Adipose tissue (tissue), 3 donors: ENCODE results near the gene RPL18. TPM values are rescaled to one million over a fixed set of nuclear protein-coding genes. Genes with fewer than 3 reads are reported as not detected.
"Not testable (repeated sequence)": the region's sequence is repeated elsewhere in the genome, so short reads cannot be mapped to it uniquely, and the experiment has no call there.

ENCODE experiments used
- H3K27ac ChIP-seq: one replicate; pipeline ENCODE4 v1.5.1; 2013; ENCODE audit warnings: low read depth, low read length
- WGBS, 3 donors: extraction: QIAGEN DNeasy Blood & Tissue Kit; methylation state at CpG; one replicate each; pipeline ENCODE4 v1.1.7; 2013; 5-methylcytosine and 5-hydroxymethylcytosine counted together
- polyA plus RNA-seq, 3 donors: library from polyadenylated mRNA; stranded (reverse); fragments of 200-250 nt; gene quantifications; one replicate each; pipeline ENCODE4 v1.2.3, GENCODE V29; 2013
- donor health status: healthy with polysubstance abuse.
- donor health status: Bipolar disorder and iron deficiency.
- donor health status: healthy.

Gene RPL18
- polyA plus RNA-seq, 3 donors = 2,059 to 2,549 (median 2,360) TPM

DNA sequence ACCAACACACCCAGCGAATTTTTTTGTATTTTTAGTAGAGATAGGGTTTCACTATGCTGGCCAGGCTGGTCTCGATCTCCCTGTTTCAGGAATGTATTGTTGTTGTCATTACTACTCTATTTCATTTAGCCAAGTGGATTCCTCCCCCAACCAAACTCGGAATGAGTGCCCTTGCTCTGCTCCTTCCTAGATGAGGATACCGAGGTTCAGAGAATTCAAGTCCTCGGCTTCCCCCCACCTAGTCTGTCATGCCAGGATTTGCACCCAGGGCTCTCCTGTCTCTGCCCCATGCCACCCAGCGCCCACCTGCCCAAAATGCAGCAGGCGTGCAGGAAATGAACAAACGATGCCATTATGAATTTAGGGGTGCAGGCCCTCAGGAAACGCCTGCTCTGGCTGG is 16.0 kb downstream of the RPL18 start:
- 75 to 87% (median 80%) methylated on average over 9 of the region's 9 CpGs for WGBS, 3 donors
- no peak overlapping the region for H3K27ac ChIP-seq

DNA sequence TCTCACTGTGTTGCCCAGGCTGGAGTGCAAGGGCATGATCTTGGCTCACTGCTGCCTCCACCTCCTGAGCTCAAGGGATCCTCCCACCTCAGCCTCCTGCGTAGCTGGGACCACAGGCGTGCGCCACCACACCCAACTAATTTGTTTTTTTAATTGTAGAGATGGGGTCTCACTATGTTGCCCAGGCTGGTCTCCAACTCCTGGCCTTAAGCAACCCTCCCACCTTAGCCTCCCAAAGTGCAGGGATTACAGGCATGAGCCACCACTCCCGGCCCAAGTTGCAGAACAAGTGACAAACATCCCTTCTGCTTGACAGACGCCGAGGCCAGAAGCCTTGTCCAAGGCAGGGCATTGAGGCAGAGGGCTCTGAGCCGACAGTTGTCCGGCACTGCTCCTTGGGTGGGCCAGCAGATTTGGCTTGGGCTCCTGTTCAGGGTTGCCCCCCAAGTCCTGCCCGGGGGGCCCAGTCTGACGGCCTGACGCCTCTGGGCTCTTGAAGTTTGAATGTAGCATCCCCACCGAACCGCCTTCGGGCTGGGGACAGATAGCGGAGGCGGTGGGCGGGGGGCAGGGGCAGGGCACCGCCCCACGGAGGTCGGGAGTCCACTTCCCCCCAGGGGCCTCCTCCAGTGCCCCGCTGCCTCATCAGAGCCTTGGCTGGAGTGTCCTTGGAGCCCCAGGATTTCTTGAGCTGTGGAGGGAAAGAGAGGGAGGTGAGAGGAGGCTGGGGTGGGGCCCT is 18.1 kb downstream of the RPL18 start:
- H3K27ac ChIP-seq = no peak overlapping the region
- 84 to 88% (median 85%) methylated on average over 21 of the region's 21 CpGs for WGBS, 3 donors

DNA sequence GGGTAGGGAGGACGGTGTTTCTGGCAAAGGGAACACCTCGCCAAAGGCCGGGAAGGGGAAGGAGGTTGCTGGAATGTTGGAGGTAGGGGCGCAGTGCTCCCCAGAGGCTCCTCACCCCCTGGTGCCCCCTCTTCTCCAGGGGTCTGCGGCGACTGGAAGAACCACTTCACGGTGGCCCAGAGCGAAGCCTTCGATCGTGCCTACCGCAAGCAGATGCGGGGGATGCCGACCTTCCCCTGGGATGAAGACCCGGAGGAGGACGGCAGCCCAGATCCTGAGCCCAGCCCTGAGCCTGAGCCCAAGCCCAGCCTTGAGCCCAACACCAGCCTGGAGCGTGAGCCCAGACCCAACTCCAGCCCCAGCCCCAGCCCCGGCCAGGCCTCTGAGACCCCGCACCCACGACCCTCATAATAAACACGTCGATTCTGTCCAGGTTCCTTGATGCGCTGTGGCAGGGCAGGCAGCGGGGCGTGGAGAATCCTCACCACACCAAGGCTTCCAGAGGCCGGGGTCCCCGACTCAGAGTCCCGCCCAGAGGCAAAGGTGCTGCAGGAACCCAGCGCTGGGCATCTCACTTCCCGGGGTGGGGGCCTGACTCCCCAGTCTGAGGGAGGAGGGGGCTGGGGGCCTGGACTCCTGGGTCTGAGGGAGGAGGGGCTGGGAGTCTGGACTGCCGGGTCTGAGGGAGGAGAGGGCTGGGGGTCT is 19.8 kb downstream of the RPL18 start:
- 58 to 70% (median 68%) methylated on average over 25 to 30 of the region's 30 CpGs for WGBS, 3 donors
- H3K27ac ChIP-seq = no peak overlapping the region

GRCh38 chr19:48596679-48597465 is 22.1 kb downstream of the RPL18 start:
- 72 to 76% (median 74%) methylated on average over 39 of the region's 39 CpGs for WGBS, 3 donors
- H3K27ac ChIP-seq = no peak overlapping the region

DNA sequence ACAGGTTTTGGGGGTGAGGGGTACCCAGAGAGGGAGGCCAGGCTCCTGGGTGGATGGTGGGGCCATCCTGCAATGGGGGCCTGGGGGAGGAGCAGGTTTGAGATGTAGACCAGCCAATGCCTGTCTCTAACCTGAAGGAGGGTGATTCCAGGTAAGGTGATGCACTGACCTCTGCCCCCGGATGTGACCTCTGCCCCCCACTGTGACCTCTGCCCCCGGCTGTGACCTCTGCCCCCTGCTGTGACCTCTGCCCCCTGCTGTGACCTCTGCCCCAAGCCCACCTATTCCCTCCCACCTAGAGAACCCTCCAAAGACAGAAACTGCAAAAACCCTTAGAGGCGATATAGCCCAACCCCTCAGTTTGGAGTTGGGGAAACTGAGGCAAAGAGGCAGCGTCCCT is 22.7 kb downstream of the RPL18 start:
- WGBS, 3 donors = 78 to 91% (median 90%) methylated on average over 3 to 4 of the region's 4 CpGs
- no peak overlapping the region for H3K27ac ChIP-seq

- WGBS, 3 donors = 68 to 73% (median 72%) methylated on average over 6 of the region's 6 CpGs
- H3K27ac ChIP-seq = no peak overlapping the region
Measured at GRCh38 chr19:48595833-48596232, 23.1 kb downstream of the RPL18 start.

GRCh38 chr19:48595171-48595570 is 23.8 kb downstream of the RPL18 start:
- no peak overlapping the region for H3K27ac ChIP-seq
- 86 to 91% (median 88%) methylated on average over 9 of the region's 9 CpGs for WGBS, 3 donors

GRCh38 chr19:48591021-48591420 is 28.0 kb downstream of the RPL18 start:
- 80 to 87% (median 81%) methylated on average over 5 of the region's 5 CpGs for WGBS, 3 donors
- H3K27ac ChIP-seq = no peak overlapping the region

- H3K27ac ChIP-seq = no peak overlapping the region
- WGBS, 3 donors = 3 to 4% (median 4%) methylated on average over 35 to 36 of the region's 36 CpGs
Measured at GRCh38 chr19:48588670-48589401, 30.1 kb downstream of the RPL18 start.

- WGBS, 3 donors = 86 to 94% (median 94%) methylated on average over 3 of the region's 3 CpGs
- no peak overlapping the region for H3K27ac ChIP-seq
Measured at GRCh38 chr19:48587387-48587786, 31.6 kb downstream of the RPL18 start.

GRCh38 chr19:48582168-48582567 is 36.8 kb downstream of the RPL18 start:
- H3K27ac ChIP-seq = no peak overlapping the region
- 62 to 72% (median 65%) methylated on average over 2 of the region's 2 CpGs for WGBS, 3 donors

DNA sequence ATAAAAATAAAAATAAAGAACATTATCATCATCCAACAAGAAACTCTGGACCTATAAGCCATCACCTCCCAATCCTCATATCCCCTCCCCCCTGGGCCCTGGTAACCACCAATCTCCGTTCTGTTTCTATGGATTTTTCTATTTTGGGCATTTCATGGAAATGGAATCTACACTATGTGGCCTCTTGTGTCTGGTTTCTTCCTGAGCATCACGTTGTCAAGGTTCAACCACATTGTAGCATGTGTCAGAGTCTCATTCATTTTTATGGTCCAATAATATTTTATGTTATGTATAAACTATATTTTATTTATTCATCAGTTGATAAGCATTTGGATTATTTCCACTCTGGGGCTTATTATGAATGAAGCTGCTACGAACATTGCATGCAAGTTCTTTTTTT is 40.1 kb downstream of the RPL18 start:
- WGBS, 3 donors = 48 to 49% (median 49%) methylated on average over 3 of the region's 3 CpGs
- no peak overlapping the region for H3K27ac ChIP-seq

GRCh38 chr19:48577908-48578307 is 41.1 kb downstream of the RPL18 start:
- H3K27ac ChIP-seq = not testable (repeated sequence)
- 87 to 95% (median 93%) methylated on average over 7 of the region's 7 CpGs for WGBS, 3 donors

DNA sequence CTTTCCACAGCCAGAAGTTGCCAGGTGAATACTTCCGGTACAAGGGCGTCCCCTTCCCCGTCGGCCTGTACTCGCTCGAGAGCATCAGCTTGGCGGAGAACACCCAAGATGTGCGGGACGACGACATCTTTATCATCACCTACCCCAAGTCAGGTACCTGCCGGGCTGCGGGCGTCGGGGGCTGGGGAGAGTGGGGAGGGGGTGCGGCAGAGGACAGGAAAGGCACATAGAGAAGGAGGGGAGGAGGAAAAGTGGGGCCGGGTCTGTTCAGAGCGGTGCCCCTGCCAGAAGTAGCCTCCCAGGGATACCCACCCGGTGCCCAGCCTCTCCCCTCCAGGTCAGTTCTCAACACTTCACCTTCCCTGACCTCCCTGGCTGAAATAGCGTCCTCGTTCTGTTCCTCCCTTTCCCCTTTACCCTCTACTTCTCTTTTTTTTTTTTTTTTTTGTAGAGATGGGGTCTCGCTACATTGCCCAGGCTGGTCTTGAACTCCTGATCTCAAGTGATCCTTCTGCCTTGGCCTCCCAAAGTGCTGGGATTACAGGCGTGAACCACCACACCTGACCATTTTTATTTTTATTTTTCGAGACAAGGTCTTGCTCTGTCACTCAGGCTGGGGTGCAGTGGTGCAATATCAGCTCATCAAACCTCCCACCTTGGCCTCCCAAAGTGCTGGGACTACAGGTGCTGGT is 42.9 kb downstream of the RPL18 start:
- no peak overlapping the region for H3K27ac ChIP-seq
- WGBS, 3 donors = 77 to 82% (median 80%) methylated on average over 22 to 23 of the region's 23 CpGs

GRCh38 chr19:48573163-48573505 is 45.8 kb downstream of the RPL18 start:
- H3K27ac ChIP-seq = no peak overlapping the region
- 71 to 94% (median 76%) methylated on average over 12 of the region's 12 CpGs for WGBS, 3 donors

DNA sequence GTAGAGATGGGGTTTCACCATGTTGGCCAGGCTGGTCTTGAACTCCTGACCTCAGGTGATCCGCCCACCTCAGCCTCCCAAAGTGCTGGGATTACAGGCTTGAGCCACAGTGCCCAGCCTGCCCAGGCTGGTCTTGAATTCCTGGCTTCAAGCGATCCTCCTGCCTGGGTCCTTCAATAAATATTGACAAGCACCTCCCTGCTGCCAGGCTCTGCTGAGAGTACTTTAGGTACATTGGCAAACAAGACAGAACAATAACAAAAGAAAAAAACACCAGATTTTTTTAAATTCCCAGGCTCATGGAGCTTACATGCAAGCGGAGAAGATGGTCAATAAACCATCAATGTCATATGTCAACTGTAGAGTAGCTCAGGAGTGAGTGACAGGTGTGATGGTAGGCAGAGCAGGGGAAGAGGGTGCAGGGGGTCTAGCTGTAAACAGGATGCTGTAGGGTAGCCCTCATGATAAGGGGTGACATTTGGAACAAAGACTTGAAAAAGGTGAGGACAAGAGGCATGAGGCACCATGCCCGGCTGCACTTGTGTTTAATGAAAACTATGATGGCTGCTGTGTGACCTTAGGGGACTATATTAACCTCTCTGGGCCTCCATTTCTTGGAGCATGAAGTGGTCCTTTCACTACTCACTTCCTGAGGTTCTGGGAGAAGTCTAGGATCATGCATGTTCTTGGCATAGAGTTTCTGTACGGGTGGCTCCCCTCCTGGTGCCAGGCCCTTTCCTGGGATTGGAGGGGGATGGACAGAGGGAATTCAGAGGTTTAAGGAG is 47.4 kb downstream of the RPL18 start:
- WGBS, 3 donors = 53 to 79% (median 67%) methylated on average over 5 of the region's 5 CpGs
- H3K27ac ChIP-seq = no peak overlapping the region

GRCh38 chr19:48569814-48570213 is 49.2 kb downstream of the RPL18 start:
- WGBS, 3 donors = 56 to 65% (median 65%) methylated on average over 11 of the region's 11 CpGs

More at GRCh38 chr19:48569814-48570213, 49.2 kb downstream of the RPL18 start:
- no peak overlapping the region for H3K27ac ChIP-seq
